ENCODE measurements around the gene HSPA8.

- TF ChIP-seq CTCF (IDR thresholded peaks at IDR 0.05) (no peak), TCF7L2 (IDR thresholded peaks at IDR 0.05; ENCODE audit: low read depth, low read length) (no peak), SIN3A (IDR thresholded peaks at IDR 0.05; ENCODE audit: borderline replicate concordance, insufficient read depth, low read depth, low read length) (no peak), POLR2AphosphoS5 (IDR thresholded peaks at IDR 0.05; ENCODE audit: low read depth, low read length) (peak; percentile 11; the same call in 1 of the 2 replicates)
- TF ChIP-seq, protein P1, sequence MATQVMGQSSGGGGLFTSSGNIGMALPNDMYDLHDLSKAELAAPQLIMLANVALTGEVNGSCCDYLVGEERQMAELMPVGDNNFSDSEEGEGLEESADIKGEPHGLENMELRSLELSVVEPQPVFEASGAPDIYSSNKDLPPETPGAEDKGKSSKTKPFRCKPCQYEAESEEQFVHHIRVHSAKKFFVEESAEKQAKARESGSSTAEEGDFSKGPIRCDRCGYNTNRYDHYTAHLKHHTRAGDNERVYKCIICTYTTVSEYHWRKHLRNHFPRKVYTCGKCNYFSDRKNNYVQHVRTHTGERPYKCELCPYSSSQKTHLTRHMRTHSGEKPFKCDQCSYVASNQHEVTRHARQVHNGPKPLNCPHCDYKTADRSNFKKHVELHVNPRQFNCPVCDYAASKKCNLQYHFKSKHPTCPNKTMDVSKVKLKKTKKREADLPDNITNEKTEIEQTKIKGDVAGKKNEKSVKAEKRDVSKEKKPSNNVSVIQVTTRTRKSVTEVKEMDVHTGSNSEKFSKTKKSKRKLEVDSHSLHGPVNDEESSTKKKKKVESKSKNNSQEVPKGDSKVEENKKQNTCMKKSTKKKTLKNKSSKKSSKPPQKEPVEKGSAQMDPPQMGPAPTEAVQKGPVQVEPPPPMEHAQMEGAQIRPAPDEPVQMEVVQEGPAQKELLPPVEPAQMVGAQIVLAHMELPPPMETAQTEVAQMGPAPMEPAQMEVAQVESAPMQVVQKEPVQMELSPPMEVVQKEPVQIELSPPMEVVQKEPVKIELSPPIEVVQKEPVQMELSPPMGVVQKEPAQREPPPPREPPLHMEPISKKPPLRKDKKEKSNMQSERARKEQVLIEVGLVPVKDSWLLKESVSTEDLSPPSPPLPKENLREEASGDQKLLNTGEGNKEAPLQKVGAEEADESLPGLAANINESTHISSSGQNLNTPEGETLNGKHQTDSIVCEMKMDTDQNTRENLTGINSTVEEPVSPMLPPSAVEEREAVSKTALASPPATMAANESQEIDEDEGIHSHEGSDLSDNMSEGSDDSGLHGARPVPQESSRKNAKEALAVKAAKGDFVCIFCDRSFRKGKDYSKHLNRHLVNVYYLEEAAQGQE (IDR thresholded peaks at IDR 0.05; ENCODE audit: insufficient read depth in 1 of 2, low read depth in 2 of 2, low read length in 1 of 2): no peak
Measured at GRCh38 chr11:123057661-123058305, 4.2 kb downstream of the HSPA8 start.

Data from Panc1 (cell line).